ENCODE data around the gene NCR2. TPM values are rescaled to one million over a fixed set of nuclear protein-coding genes. Genes with fewer than 3 reads are reported as not detected.

Gene NCR2
- total RNA-seq, 1 donor from 2014 or later = not detected

DNA sequence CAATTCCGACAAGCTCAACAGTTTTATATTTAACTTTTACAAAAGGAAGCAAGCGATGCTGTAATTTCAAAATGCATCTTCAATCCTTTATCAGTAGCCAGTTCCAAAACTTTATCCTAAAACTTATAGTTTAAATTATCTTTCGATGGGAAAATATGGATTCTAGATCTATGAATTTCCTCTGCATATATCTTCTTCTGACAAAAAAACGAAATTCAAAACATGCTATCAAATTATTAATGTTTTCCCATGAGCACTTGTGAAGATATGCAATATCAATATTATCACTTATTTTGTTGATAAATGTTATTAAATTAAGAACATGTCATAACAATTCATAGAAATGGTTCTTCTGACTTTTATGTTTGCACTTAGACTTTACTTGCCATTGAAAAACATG is 2.3 kb downstream of the NCR2 start:
- no peak for TF ChIP-seq CTCF (IDR thresholded peaks at IDR 0.05; ENCODE audit: unreplicated experiment)
- H3K36me3 Mint-ChIP-seq (ENCODE audit: insufficient read depth) = no peaks in the 10 kb centered on the region
- H3K27me3 Mint-ChIP-seq = peaks cover 37% of the 10 kb centered on the region
- no peak for DNase-seq (ENCODE audit: low spot score, unreplicated experiment)
- no peaks in the 10 kb centered on the region for H3K9me3 Mint-ChIP-seq (ENCODE audit: low read depth)
- no peak overlapping the region for H3K4me3 Mint-ChIP-seq (ENCODE audit: low read depth)
- H3K4me1 Mint-ChIP-seq (ENCODE audit: low read depth) = no peaks in the 10 kb centered on the region
- H3K27ac Mint-ChIP-seq = no peak overlapping the region

DNA sequence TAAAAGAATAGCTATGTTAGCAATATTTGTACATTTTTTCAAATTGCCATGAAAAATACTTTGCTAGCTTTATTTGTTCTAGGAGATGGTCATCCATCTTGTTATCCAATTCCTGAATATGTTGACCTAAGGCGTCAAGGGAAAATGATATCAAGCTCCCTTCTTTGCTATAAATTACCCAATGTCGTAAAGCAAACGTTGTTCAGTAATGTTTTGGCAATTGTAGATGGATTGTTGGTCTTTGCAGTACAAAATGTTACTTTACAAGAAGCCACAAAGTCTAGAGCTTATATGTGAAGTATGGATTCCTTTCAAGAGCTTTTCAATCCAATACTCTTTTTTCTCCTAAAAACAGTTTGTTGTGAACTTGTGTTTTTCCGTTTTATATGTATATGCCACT is 3.3 kb downstream of the NCR2 start:
- H3K4me3 Mint-ChIP-seq (ENCODE audit: low read depth) = no peak overlapping the region
- no peak overlapping the region for H3K27ac Mint-ChIP-seq

GRCh38 chr6:41341580-41341979 is 6.2 kb downstream of the NCR2 start:
- H3K27me3 Mint-ChIP-seq = peaks cover 57% of the 10 kb centered on the region
- no peak overlapping the region for H3K27ac Mint-ChIP-seq
- no peaks in the 10 kb centered on the region for H3K36me3 Mint-ChIP-seq (ENCODE audit: insufficient read depth)
- no peak for TF ChIP-seq CTCF (IDR thresholded peaks at IDR 0.05; ENCODE audit: unreplicated experiment)
- DNase-seq (ENCODE audit: low spot score, unreplicated experiment) = no peak
- no peak overlapping the region for H3K4me3 Mint-ChIP-seq (ENCODE audit: low read depth)
- no peaks in the 10 kb centered on the region for H3K4me1 Mint-ChIP-seq (ENCODE audit: low read depth)
- no peaks in the 10 kb centered on the region for H3K9me3 Mint-ChIP-seq (ENCODE audit: low read depth)

More for the DNA sequence above, 3.3 kb downstream of the NCR2 start:
- Mint-ChIP-seq H3K36me3 (ENCODE audit: insufficient read depth) (no peaks in the 10 kb centered on the region), H3K9me3 (ENCODE audit: low read depth) (no peaks in the 10 kb centered on the region), H3K27me3 (peaks cover 42% of the 10 kb centered on the region), H3K4me1 (ENCODE audit: low read depth) (no peaks in the 10 kb centered on the region)
- TF ChIP-seq CTCF (IDR thresholded peaks at IDR 0.05; ENCODE audit: unreplicated experiment) = no peak
- DNase-seq (ENCODE audit: low spot score, unreplicated experiment) = no peak

DNA sequence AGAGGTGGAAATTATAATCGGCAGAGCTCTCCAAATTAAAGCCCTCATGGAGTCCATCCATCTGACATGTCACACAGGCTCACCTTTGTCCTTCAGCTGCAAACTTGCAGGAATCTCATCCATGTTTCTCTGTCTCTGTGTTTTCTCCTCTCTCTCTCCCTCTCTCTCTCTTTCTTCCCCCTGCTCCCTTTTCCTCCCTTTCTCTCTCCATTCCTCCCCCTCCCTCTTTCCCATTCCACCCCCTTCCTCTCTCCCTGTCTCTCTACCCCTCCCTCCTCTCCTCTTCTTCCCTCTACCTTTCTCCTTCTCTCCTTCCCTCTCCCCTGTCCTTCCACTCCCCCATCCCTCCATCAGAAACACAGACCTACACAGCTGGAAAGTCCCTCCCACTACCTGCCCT is 6.8 kb downstream of the NCR2 start:
- no peak overlapping the region for H3K27ac Mint-ChIP-seq
- H3K4me1 Mint-ChIP-seq (ENCODE audit: low read depth) = no peaks in the 10 kb centered on the region
- no peaks in the 10 kb centered on the region for H3K36me3 Mint-ChIP-seq (ENCODE audit: insufficient read depth)
- H3K4me3 Mint-ChIP-seq (ENCODE audit: low read depth) = no peak overlapping the region
- H3K27me3 Mint-ChIP-seq = peaks cover 56% of the 10 kb centered on the region
- H3K9me3 Mint-ChIP-seq (ENCODE audit: low read depth) = no peaks in the 10 kb centered on the region
- DNase-seq (ENCODE audit: low spot score, unreplicated experiment) = no peak
- no peak for TF ChIP-seq CTCF (IDR thresholded peaks at IDR 0.05; ENCODE audit: unreplicated experiment)

GRCh38 chr6:41343641-41344187 is 8.3 kb downstream of the NCR2 start:
- Mint-ChIP-seq H3K36me3 (ENCODE audit: insufficient read depth) (peaks cover 1% of the 10 kb centered on the region), H3K27me3 (peaks cover 48% of the 10 kb centered on the region), H3K4me3 (ENCODE audit: low read depth) (no peak overlapping the region), H3K4me1 (ENCODE audit: low read depth) (no peaks in the 10 kb centered on the region), H3K27ac (no peak overlapping the region), H3K9me3 (ENCODE audit: low read depth) (peaks cover 14% of the 10 kb centered on the region)
- no peak for DNase-seq (ENCODE audit: low spot score, unreplicated experiment)
- TF ChIP-seq CTCF (IDR thresholded peaks at IDR 0.05; ENCODE audit: unreplicated experiment) = no peak

Measured in progenitor cell of endocrine pancreas (in vitro differentiated cells).